ENCODE data around the gene TMIGD3. TPM values are rescaled to one million over a fixed set of nuclear protein-coding genes. Genes with fewer than 3 reads are reported as not detected.

The TMIGD3 gene
- total RNA-seq, 1 experiment from 2014 or later = not detected

GRCh38 chr1:111481387-111482221 lies 21.8 kb downstream of the TMIGD3 start:
- intact Hi-C loops (cut with micrococcal nuclease) = loop anchor here (1.0 to 5.0 kb wide), 5 partner anchors 175 to 288 kb away; partner anchors contain the start of gene DDX20
- CTCF ChIA-PET = interaction anchor here (0.6 to 3.0 kb wide), 18 partner anchors 15 to 708 kb away, joined by 3 to 24 read pairs (median 4); no protein-coding TSS in a partner anchor
- Mint-ChIP-seq H3K4me1 (ENCODE audit: insufficient read depth, unreplicated experiment) (no peaks in the 10 kb centered on the region), H3K27ac (ENCODE audit: low read depth, unreplicated experiment) (no peak overlapping the region), H3K9me3 (ENCODE audit: unreplicated experiment) (no peaks in the 10 kb centered on the region), H3K36me3 (ENCODE audit: insufficient read depth, unreplicated experiment) (no peaks in the 10 kb centered on the region), H3K4me3 (ENCODE audit: unreplicated experiment) (no peak overlapping the region), H3K27me3 (ENCODE audit: insufficient read depth, unreplicated experiment) (no peaks in the 10 kb centered on the region)
- peak; percentile 64 for DNase-seq (ENCODE audit: unreplicated experiment)
- POLR2A ChIA-PET = interaction anchor here (0.6 to 1.1 kb wide), 3 partner anchors 183 to 273 kb away, joined by 4 to 5 read pairs (median 4); no protein-coding TSS in a partner anchor
- peak; percentile 58 for TF ChIP-seq CTCF (IDR thresholded peaks at IDR 0.05; ENCODE audit: unreplicated experiment)
- BruUV-seq (replicated peaks) = no TSS peak

- no peak overlapping the region for H3K27ac Mint-ChIP-seq (ENCODE audit: low read depth, unreplicated experiment)
- CTCF ChIA-PET = interaction anchor here (0.7 to 3.0 kb wide), 3 partner anchors 20 to 889 kb away, joined by 4 to 24 read pairs (median 4); no protein-coding TSS in a partner anchor
- no peak overlapping the region for H3K4me3 Mint-ChIP-seq (ENCODE audit: unreplicated experiment)
- POLR2A ChIA-PET = no interaction called here
- intact Hi-C loops (cut with micrococcal nuclease) = loop anchor here (1.0 to 5.0 kb wide), 5 partner anchors 176 to 289 kb away; partner anchors contain the start of gene DDX20
- no peak for TF ChIP-seq CTCF (IDR thresholded peaks at IDR 0.05; ENCODE audit: unreplicated experiment)
- no peaks in the 10 kb centered on the region for H3K9me3 Mint-ChIP-seq (ENCODE audit: unreplicated experiment)
- DNase-seq (ENCODE audit: unreplicated experiment) = no peak
- BruUV-seq (replicated peaks) = no TSS peak
- no peaks in the 10 kb centered on the region for H3K27me3 Mint-ChIP-seq (ENCODE audit: insufficient read depth, unreplicated experiment)
- H3K36me3 Mint-ChIP-seq (ENCODE audit: insufficient read depth, unreplicated experiment) = no peaks in the 10 kb centered on the region
- H3K4me1 Mint-ChIP-seq (ENCODE audit: insufficient read depth, unreplicated experiment) = no peaks in the 10 kb centered on the region
Measured at GRCh38 chr1:111480674-111481073, 22.8 kb downstream of the TMIGD3 start.

GRCh38 chr1:111476761-111477309 lies 26.6 kb downstream of the TMIGD3 start:
- no peak overlapping the region for H3K4me3 Mint-ChIP-seq (ENCODE audit: unreplicated experiment)
- BruUV-seq (replicated peaks) = no TSS peak
- DNase-seq (ENCODE audit: unreplicated experiment) = no peak
- H3K27me3 Mint-ChIP-seq (ENCODE audit: insufficient read depth, unreplicated experiment) = no peaks in the 10 kb centered on the region
- H3K9me3 Mint-ChIP-seq (ENCODE audit: unreplicated experiment) = no peaks in the 10 kb centered on the region
- ChIA-PET POLR2A (interaction anchor here (0.7 to 1.8 kb wide), 2 partner anchors 14 to 130 kb away, joined by 3 to 4 read pairs; no protein-coding TSS in a partner anchor), CTCF (interaction anchor here (1.9 kb wide), 1 partner anchor 238 kb away, joined by 7 read pairs; no protein-coding TSS in a partner anchor)
- no peaks in the 10 kb centered on the region for H3K4me1 Mint-ChIP-seq (ENCODE audit: insufficient read depth, unreplicated experiment)
- intact Hi-C loops (cut with micrococcal nuclease) = no loop called here
- TF ChIP-seq CTCF (IDR thresholded peaks at IDR 0.05; ENCODE audit: unreplicated experiment) = no peak
- H3K36me3 Mint-ChIP-seq (ENCODE audit: insufficient read depth, unreplicated experiment) = no peaks in the 10 kb centered on the region
- no peak overlapping the region for H3K27ac Mint-ChIP-seq (ENCODE audit: low read depth, unreplicated experiment)

- H3K9me3 Mint-ChIP-seq (ENCODE audit: unreplicated experiment) = no peaks in the 10 kb centered on the region
- ChIA-PET CTCF (interaction anchor here (0.5 to 1.9 kb wide), 4 partner anchors 11 to 239 kb away, joined by 3 to 7 read pairs (median 3); no protein-coding TSS in a partner anchor), POLR2A (interaction anchor here (1.8 kb wide), 1 partner anchor 13 kb away, joined by 4 read pairs; no protein-coding TSS in a partner anchor)
- no peak for DNase-seq (ENCODE audit: unreplicated experiment)
- H3K4me1 Mint-ChIP-seq (ENCODE audit: insufficient read depth, unreplicated experiment) = no peaks in the 10 kb centered on the region
- no TSS peak for BruUV-seq (replicated peaks)
- H3K36me3 Mint-ChIP-seq (ENCODE audit: insufficient read depth, unreplicated experiment) = no peaks in the 10 kb centered on the region
- TF ChIP-seq CTCF (IDR thresholded peaks at IDR 0.05; ENCODE audit: unreplicated experiment) = no peak
- H3K27me3 Mint-ChIP-seq (ENCODE audit: insufficient read depth, unreplicated experiment) = no peaks in the 10 kb centered on the region
- no peak overlapping the region for H3K4me3 Mint-ChIP-seq (ENCODE audit: unreplicated experiment)
- intact Hi-C loops (cut with micrococcal nuclease) = no loop called here
- no peak overlapping the region for H3K27ac Mint-ChIP-seq (ENCODE audit: low read depth, unreplicated experiment)
Measured at GRCh38 chr1:111476214-111476613, 27.2 kb downstream of the TMIGD3 start.

Measured in MCF 10A (cell line).